Measurements from ENCODE around the gene TTC22.

Gene TTC22

GRCh38 chr1:54750596-54750995 is 50.5 kb downstream of the TTC22 start:
- no peak for DNase-seq (ENCODE audit: low read depth)

GRCh38 chr1:54748094-54748835 is 52.9 kb downstream of the TTC22 start:
- no peak for DNase-seq (ENCODE audit: low read depth)

GRCh38 chr1:54745864-54746263 is 55.3 kb downstream of the TTC22 start:
- DNase-seq (ENCODE audit: low read depth), result no peak

GRCh38 chr1:54745274-54745673 is 55.8 kb downstream of the TTC22 start:
- no peak for DNase-seq (ENCODE audit: low read depth)

- no peak for DNase-seq (ENCODE audit: low read depth)
Measured at GRCh38 chr1:54744696-54745095, 56.4 kb downstream of the TTC22 start.

- no peak for DNase-seq (ENCODE audit: low read depth)
Measured at GRCh38 chr1:54743416-54744226, 57.5 kb downstream of the TTC22 start.

GRCh38 chr1:54742282-54742681 is 58.8 kb downstream of the TTC22 start:
- no peak for DNase-seq (ENCODE audit: low read depth)

GRCh38 chr1:54741531-54741930 is 59.6 kb downstream of the TTC22 start:
- DNase-seq (ENCODE audit: low read depth), result no peak

- DNase-seq (ENCODE audit: low read depth), result no peak
Measured at GRCh38 chr1:54738244-54738643, 62.9 kb downstream of the TTC22 start.

GRCh38 chr1:54736685-54737084 is 64.4 kb downstream of the TTC22 start:
- DNase-seq (ENCODE audit: low read depth), result no peak

Measured in stimulated activated CD8-positive, alpha-beta memory T cell treated with anti-CD3 and anti-CD28 coated beads, Interleukin-7, amount 100 ng/mL, for 24 hours (primary cell).